H1 (cell line): ENCODE data around the gene WDR74. TPM values are rescaled to one million over a fixed set of nuclear protein-coding genes. Genes with fewer than 3 reads are reported as not detected.

Experiments
- CTCF ChIA-PET: fragments of 300-600 bp; sonication (Branson Sonifier 250); formaldehyde crosslinking; loops from one replicate; lab custom pipeline; 2021; ENCODE audit not compliant: partially characterized antibody; lab: Charles Lee
- POLR2A ChIA-PET: fragments of 300-600 bp; sonication (Branson Sonifier 250); formaldehyde crosslinking; loops from one replicate; lab custom pipeline; 2021; ENCODE audit warnings: inconsistent platforms; ENCODE audit not compliant: partially characterized antibody; lab: Charles Lee
- DNase-seq, 2 experiments: peaks; one replicate each; pipeline versions ENCODE4 v3.0.0 to v3.0.0-alpha.2; 2010 to 2022; ENCODE audit warnings: low spot score in 2 of 2, low read depth in 1 of 2, mixed read lengths in 1 of 2
- FAIRE-seq: peaks from 2 replicates; lab custom pipeline; 2011; peaks lifted over from hg19 to GRCh38; lab: Jason Lieb, UNC
- H2AFZ ChIP-seq: 2 replicates; pipeline ENCODE4 v1.8.1; 2012; ENCODE audit warnings: low read length, inconsistent platforms
- H2AK5ac ChIP-seq: 2 replicates; pipeline ENCODE4 v1.6.1; 2013; ENCODE audit warnings: low read depth, low read length
- H2BK120ac ChIP-seq: replicated peaks from 2 replicates; pipeline ENCODE3; 2013; ENCODE audit warnings: low read depth, low read length, inconsistent platforms
- H2BK12ac ChIP-seq: 2 replicates; pipeline ENCODE4 v1.6.1; 2013; ENCODE audit warnings: low read depth, low read length
- H2BK15ac ChIP-seq: 2 replicates; pipeline ENCODE4 v1.6.1; 2013; ENCODE audit warnings: low read length
- H2BK20ac ChIP-seq: 2 replicates; pipeline ENCODE4 v1.6.1; 2013; ENCODE audit warnings: low read length
- H2BK5ac ChIP-seq: 2 replicates; pipeline ENCODE4 v1.6.1; 2013; ENCODE audit warnings: low read depth, low read length
- H3K14ac ChIP-seq: 2 replicates; pipeline ENCODE4 v1.6.1; 2013; ENCODE audit warnings: inconsistent platforms; ENCODE audit not compliant: insufficient read length
- H3K18ac ChIP-seq: 2 replicates; pipeline ENCODE4 v1.6.1; 2013; ENCODE audit warnings: low read length; ENCODE audit errors: extremely low read depth
- H3K23ac ChIP-seq: 2 replicates; pipeline ENCODE4 v1.6.1; 2013; ENCODE audit warnings: inconsistent platforms; ENCODE audit not compliant: insufficient read length
- H3K23me2 ChIP-seq: 2 replicates; pipeline ENCODE4 v1.6.1; 2013; ENCODE audit warnings: low read depth, low read length
- H3K27ac ChIP-seq: 2 replicates; pipeline ENCODE4 v1.6.1; 2011; ENCODE audit warnings: low read depth, low read length, inconsistent platforms
- H3K27me3 ChIP-seq, 4 experiments: replicated peaks in 1 of 4; 1 replicate in 1 of 4; 2 replicates in 3 of 4; pipeline versions ENCODE4 v1.6.1 to v1.8.1; 2011 to 2013; ENCODE audit warnings: low read length in 3 of 4, mild to moderate bottlenecking in 3 of 4, inconsistent platforms in 2 of 4, mixed read lengths in 2 of 4, moderate library complexity in 1 of 4; ENCODE audit not compliant: control insufficient read depth in 3 of 4, insufficient read depth in 3 of 4; ENCODE audit errors: extremely low read depth in 1 of 4
- H3K36me3 ChIP-seq, 4 experiments: 2 replicates each; pipeline versions ENCODE4 v1.6.1 to v1.8.1; 2011 to 2013; ENCODE audit warnings: mild to moderate bottlenecking in 4 of 4, low read length in 3 of 4, moderate library complexity in 2 of 4, control low read depth in 1 of 4, inconsistent platforms in 1 of 4; ENCODE audit not compliant: insufficient read depth in 4 of 4, control insufficient read depth in 2 of 4
- H3K4ac ChIP-seq: replicated peaks from 2 replicates; pipeline ENCODE3; 2013; ENCODE audit warnings: low read length, low read depth, mixed read lengths, inconsistent platforms; ENCODE audit not compliant: insufficient read length
- H3K4me1 ChIP-seq, 4 experiments: replicated peaks in 1 of 4; 1 replicate in 1 of 4; 2 replicates in 3 of 4; pipeline versions ENCODE4 v1.6.1 to v1.8.1; 2011 to 2013; ENCODE audit warnings: low read length in 3 of 4, inconsistent platforms in 2 of 4, mixed read lengths in 1 of 4; ENCODE audit not compliant: insufficient read depth in 4 of 4, control insufficient read depth in 3 of 4
- H3K4me2 ChIP-seq, 2 experiments: 2 replicates each; pipeline versions ENCODE4 v1.6.1 to v1.8.1; 2011 to 2013; ENCODE audit warnings: low read depth in 2 of 2, low read length in 2 of 2, control low read depth in 1 of 2, inconsistent platforms in 1 of 2, mild to moderate bottlenecking in 1 of 2; ENCODE audit not compliant: insufficient read depth in 1 of 2
- H3K4me3 ChIP-seq, 4 experiments: fragments of 200-600, 300-600 bp in 1 of 4; sonication (generic), shearing (Covaris generic), sonication (Bioruptor Twin) in 1 of 4; 2 replicates each; pipeline versions ENCODE4 v1.5.1 to v1.8.1; 2011 to 2016; ENCODE audit warnings: low read length in 4 of 4, low read depth in 3 of 4, control low read depth in 2 of 4, inconsistent platforms in 2 of 4, mild to moderate bottlenecking in 2 of 4, mixed read lengths in 1 of 4, moderate library complexity in 1 of 4; ENCODE audit not compliant: insufficient read depth in 2 of 4; ENCODE audit errors: extremely low read depth in 1 of 4
- H3K56ac ChIP-seq: replicated peaks from 2 replicates; pipeline ENCODE3; 2013; ENCODE audit warnings: low read depth, mild to moderate bottlenecking, mixed read lengths, low read length, inconsistent platforms; ENCODE audit not compliant: insufficient read length
- H3K79me1 ChIP-seq: 2 replicates; pipeline ENCODE4 v1.6.1; 2013; ENCODE audit warnings: low read depth, low read length, control low read depth
- H3K79me2 ChIP-seq, 2 experiments: 2 replicates each; pipeline versions ENCODE4 v1.6.1 to v1.8.1; 2012 to 2013; ENCODE audit warnings: low read length in 2 of 2, mild to moderate bottlenecking in 2 of 2, inconsistent platforms in 1 of 2; ENCODE audit not compliant: insufficient read depth in 2 of 2, control insufficient read depth in 1 of 2
- H3K9ac ChIP-seq, 4 experiments: replicated peaks in 1 of 4; 1 replicate in 1 of 4; 2 replicates in 3 of 4; pipeline versions ENCODE4 v1.6.1 to v1.8.1; 2011 to 2013; ENCODE audit warnings: low read depth in 3 of 4, low read length in 3 of 4, control low read depth in 2 of 4, mild to moderate bottlenecking in 2 of 4, moderate library complexity in 2 of 4, inconsistent platforms in 1 of 4; ENCODE audit errors: extremely low read depth in 1 of 4
- H3K9me3 ChIP-seq, 2 experiments: 2 replicates each; pipeline versions ENCODE4 v1.6.1 to v1.8.1; 2012 to 2013; ENCODE audit warnings: mild to moderate bottlenecking in 2 of 2, moderate library complexity in 2 of 2, control low read depth in 1 of 2, inconsistent platforms in 1 of 2, low read depth in 1 of 2, low read length in 1 of 2, mixed read lengths in 1 of 2; ENCODE audit not compliant: insufficient read depth in 2 of 2
- H4K20me1 ChIP-seq, 2 experiments: replicated peaks in 1 of 2; 2 replicates each; pipeline versions ENCODE3 to v1.8.1; 2011 to 2013; ENCODE audit warnings: inconsistent platforms in 2 of 2, low read length in 2 of 2, mild to moderate bottlenecking in 1 of 2; ENCODE audit not compliant: insufficient read depth in 2 of 2, control insufficient read depth in 1 of 2
- H4K5ac ChIP-seq: 2 replicates; pipeline ENCODE4 v1.6.1; 2013; ENCODE audit warnings: low read length, low read depth, mixed read lengths, inconsistent platforms; ENCODE audit not compliant: insufficient read length
- H4K8ac ChIP-seq: 2 replicates; pipeline ENCODE4 v1.8.0; 2013; ENCODE audit warnings: mild to moderate bottlenecking, moderate library complexity, low read length, inconsistent platforms; ENCODE audit not compliant: insufficient read depth; ENCODE audit errors: extremely low read depth
- H4K91ac ChIP-seq: replicated peaks from 2 replicates; pipeline ENCODE3; 2013; ENCODE audit warnings: low read length, mixed read lengths, inconsistent platforms; ENCODE audit not compliant: insufficient read length
- EP300 ChIP-seq, 2 experiments: IDR thresholded peaks; 1 replicate in 1 of 2; 2 replicates in 1 of 2; pipeline ENCODE4 v1.6.1; 2011 to 2012; ENCODE audit warnings: low read depth in 2 of 2, low read length in 2 of 2, mild to moderate bottlenecking in 2 of 2, borderline replicate concordance in 1 of 2, inconsistent platforms in 1 of 2, moderate library complexity in 1 of 2
- JUND ChIP-seq: IDR thresholded peaks from 2 replicates; pipeline ENCODE4 v1.6.1; 2011; ENCODE audit warnings: mild to moderate bottlenecking, improper control_type of control experiment, low read length
- SUZ12 ChIP-seq: fragments of 200-600 bp; sonication (generic); IDR thresholded peaks from 2 replicates; pipeline ENCODE4 v1.6.1; 2012; ENCODE audit warnings: mild to moderate bottlenecking, inconsistent platforms, low read length, moderate library complexity, mixed read lengths
- TBP ChIP-seq: IDR thresholded peaks from 2 replicates; pipeline ENCODE4 v1.6.1; 2011; ENCODE audit warnings: low read depth, low read length, improper control_type of control experiment
- WGBS, 2 experiments: shearing (Covaris generic) in 1 of 2; methylation state at CpG; one replicate each; pipeline versions ENCODE4 v1.1.6 to v1.1.7; 2013 to 2015; ENCODE audit warnings: low lambda C conversion rate in 2 of 2, mixed read lengths in 2 of 2, inconsistent platforms in 1 of 2, low coverage in 1 of 2, missing lambda C conversion rate in 1 of 2; ENCODE audit not compliant: insufficient replicate concordance in 2 of 2, insufficient coverage in 1 of 2, insufficient read length in 1 of 2; ENCODE audit errors: extremely low coverage in 1 of 2, missing lambda C conversion rate in 1 of 2; 5-methylcytosine and 5-hydroxymethylcytosine counted together
- polyA plus RNA-seq, 7 experiments: library from polyadenylated mRNA; depleted of rRNA in 3 of 7; stranded (reverse) in 5 of 7; unstranded in 2 of 7; fragments of >200 nt in 5 of 7; fragments of 200-250 nt in 2 of 7; gene quantifications; 1 replicate in 5 of 7; 2 replicates in 1 of 7; 4 replicates in 1 of 7; pipeline versions ENCODE4 v1.2.1 to v1.2.3, GENCODE V29; 2011 to 2013; ENCODE audit warnings: missing spikeins in 2 of 7, mixed read lengths in 2 of 7
- total RNA-seq: library from RNA; stranded (reverse); fragmentation: NEBNext Ultra II Directional; extraction: Animal tissue kit (Norgen Biotek cat#: 25700); gene quantifications from 2 replicates; pipeline ENCODE4 v1.2.1, GENCODE V29; 2021

Gene WDR74
- total and polyA plus RNA-seq, 2 of the 8 experiments (the other 6 are each of a cell fraction or from before 2014, with no cell fraction given), result 93.6 to 97.0 TPM

GRCh38 chr11:62792202-62792575, 47.2 kb downstream of the WDR74 start:
- CTCF ChIA-PET, result interaction anchor here (0.6 to 2.5 kb wide), 3 partner anchors 15 to 66 kb away, joined by 3 to 6 read pairs (median 3); no protein-coding TSS in a partner anchor
- Histone ChIP-seq H2BK20ac (no peak overlapping the region), H2AFZ (no peak overlapping the region), H3K56ac (no peak overlapping the region), H3K14ac (no peak overlapping the region), H2AK5ac (no peak overlapping the region), H3K27me3 (no peaks in the 10 kb centered on the region), H3K4me3 (peak overlapping the region; percentile 84 to 97 (median 91); a peak in 6 of 8 replicates), H3K9me3 (no peaks in the 10 kb centered on the region), H3K23me2 (no peaks in the 10 kb centered on the region), H3K4ac (no peak overlapping the region), H2BK15ac (no peak overlapping the region), H3K23ac (no peak overlapping the region), H3K18ac (no peak overlapping the region), H4K91ac (no peak overlapping the region), H4K8ac (no peak overlapping the region), H2BK12ac (no peak overlapping the region), H4K5ac (no peak overlapping the region), H3K27ac (no peak overlapping the region), H3K4me1 (peaks cover 0 to 7% (median 3%) of the 10 kb centered on the region in 4 experiments; a peak in 3 of 7 replicates), H3K4me2 (peak overlapping the region; percentile 76 to 85), H3K79me2 (peaks cover 0 to 33% of the 10 kb centered on the region in 2 experiments; a peak in 2 of 4 replicates), H3K79me1 (peaks cover 7% of the 10 kb centered on the region; the same call in 1 of the 2 replicates), H2BK5ac (no peak overlapping the region), H3K9ac (no peak overlapping the region), H4K20me1 (peaks cover 0 to 2% of the 10 kb centered on the region in 2 experiments), H2BK120ac (no peak overlapping the region), H3K36me3 (peaks cover 14 to 43% (median 31%) of the 10 kb centered on the region in 4 experiments)
- POLR2A ChIA-PET, result interaction anchor here (0.8 to 15.9 kb wide), 12 partner anchors 11 to 127 kb away, joined by 3 to 251 read pairs (median 13); partner anchors contain the start of genes C11orf98, CSKMT, NXF1 and STX5
- DNase-seq, result peak in 1 of 2 experiments; percentile 51
- no peak for FAIRE-seq
- WGBS, 2 experiments, result 69% methylated on average over 11 of the region's 11 CpGs; no CpG with 5 or more reads in 1 of the 2 experiments
- no peak for TF ChIP-seq SUZ12
- no peak for TF ChIP-seq JUND
- no peak for TF ChIP-seq TBP
- TF ChIP-seq EP300 (IDR thresholded peaks at IDR 0.05; ENCODE audit: borderline replicate concordance in 1 of 2, low read depth in 2 of 2, low read length in 2 of 2), result no peak
